ENCODE results near the gene TMEM140.

- no peak for TF ChIP-seq CTCF (IDR thresholded peaks at IDR 0.05)
- TF ChIP-seq ZFX (IDR thresholded peaks at IDR 0.05; ENCODE audit: borderline replicate concordance), result no peak
Measured at GRCh38 chr7:135180122-135180521, 32.2 kb downstream of the TMEM140 start.
